ENCODE data around the gene NFS1.

Gene NFS1

DNA sequence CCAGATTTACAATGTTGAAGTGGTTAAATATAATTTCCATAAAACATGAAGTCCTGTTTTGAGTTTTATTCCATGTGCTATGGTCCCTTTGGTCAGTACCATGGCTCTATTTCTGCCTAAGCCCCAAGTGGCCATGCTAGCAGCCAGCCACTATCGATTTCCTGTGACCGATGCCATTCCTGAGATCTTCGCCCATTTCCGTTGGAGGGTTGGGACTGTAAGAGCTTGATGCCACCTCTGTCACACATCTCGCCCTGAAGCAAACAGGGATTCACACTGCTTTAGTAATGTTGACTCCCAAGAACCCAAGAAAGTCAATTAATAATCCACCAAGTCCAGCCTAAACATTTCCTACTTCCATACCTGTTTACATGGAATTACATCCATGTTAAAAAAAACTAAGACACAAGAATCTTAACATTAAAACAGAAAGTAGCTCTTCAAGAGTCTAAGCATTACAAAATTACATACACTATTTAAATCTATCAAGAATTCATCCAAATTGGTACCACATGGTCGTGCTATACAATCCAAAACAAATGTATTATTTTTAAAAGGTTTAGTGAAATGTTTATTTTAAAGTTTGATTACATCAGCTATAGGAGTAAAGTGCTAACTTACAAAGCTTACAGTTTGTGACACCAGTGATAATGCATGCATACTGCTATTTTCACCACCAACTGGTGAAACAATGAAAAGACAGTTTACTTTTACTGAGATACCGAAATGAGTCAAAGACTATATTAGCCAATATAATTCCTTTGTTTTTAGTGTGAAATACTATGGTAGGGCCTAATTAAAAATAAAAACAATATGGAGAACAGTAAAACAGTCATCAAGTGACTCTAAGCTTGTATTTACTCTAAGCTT is 40.4 kb upstream of the NFS1 start:
- peak overlapping the region; percentile 18 for H3K4me3 ChIP-seq (ENCODE audit: control insufficient read depth, low read depth, low read length)

DNA sequence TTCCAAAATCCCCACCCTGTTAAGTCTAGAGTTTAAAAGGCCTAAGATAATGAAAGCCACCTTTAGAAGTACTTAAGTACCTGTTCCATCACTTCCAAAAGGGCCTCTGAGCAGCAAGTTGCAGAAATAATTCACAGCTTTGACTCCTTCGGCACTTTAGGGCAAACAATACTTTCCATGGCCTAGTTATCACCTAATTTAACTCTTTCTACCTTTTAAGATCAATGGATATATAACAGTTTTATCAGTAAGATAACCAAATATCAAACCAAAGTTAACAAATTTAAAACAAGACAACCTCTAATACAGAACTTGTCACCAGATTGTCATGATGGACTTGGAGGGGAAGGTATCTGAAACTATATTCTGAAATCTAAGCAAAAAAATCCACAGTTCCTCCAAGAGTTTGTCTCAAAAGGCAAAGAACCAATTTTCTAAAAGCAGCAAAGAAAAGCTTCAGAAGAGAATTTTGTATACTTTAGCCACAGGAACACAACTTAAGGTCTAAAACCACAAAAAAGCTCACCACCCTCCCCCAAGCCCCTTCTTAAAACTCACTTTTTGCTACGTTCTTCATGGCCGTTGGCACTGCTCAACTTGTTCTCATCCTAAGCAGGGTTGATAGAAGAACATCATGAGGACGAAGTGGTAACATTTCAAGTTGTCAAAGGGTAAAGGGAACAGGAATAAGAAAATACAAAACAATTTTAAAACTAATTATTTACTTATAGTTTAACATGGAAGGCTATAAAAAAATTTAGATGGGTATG is 39.4 kb upstream of the NFS1 start:
- TF ChIP-seq, protein P1, sequence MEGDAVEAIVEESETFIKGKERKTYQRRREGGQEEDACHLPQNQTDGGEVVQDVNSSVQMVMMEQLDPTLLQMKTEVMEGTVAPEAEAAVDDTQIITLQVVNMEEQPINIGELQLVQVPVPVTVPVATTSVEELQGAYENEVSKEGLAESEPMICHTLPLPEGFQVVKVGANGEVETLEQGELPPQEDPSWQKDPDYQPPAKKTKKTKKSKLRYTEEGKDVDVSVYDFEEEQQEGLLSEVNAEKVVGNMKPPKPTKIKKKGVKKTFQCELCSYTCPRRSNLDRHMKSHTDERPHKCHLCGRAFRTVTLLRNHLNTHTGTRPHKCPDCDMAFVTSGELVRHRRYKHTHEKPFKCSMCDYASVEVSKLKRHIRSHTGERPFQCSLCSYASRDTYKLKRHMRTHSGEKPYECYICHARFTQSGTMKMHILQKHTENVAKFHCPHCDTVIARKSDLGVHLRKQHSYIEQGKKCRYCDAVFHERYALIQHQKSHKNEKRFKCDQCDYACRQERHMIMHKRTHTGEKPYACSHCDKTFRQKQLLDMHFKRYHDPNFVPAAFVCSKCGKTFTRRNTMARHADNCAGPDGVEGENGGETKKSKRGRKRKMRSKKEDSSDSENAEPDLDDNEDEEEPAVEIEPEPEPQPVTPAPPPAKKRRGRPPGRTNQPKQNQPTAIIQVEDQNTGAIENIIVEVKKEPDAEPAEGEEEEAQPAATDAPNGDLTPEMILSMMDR (IDR thresholded peaks at IDR 0.05; ENCODE audit: control insufficient read depth, insufficient read depth, low read depth, low read length, missing control alignments), result no peak
- DNase-seq (ENCODE audit: low read depth), result no peak
- H3K4me3 ChIP-seq (ENCODE audit: control insufficient read depth, low read depth, low read length), result no peak overlapping the region

More for the DNA sequence above, 40.4 kb upstream of the NFS1 start:
- TF ChIP-seq, protein P1 (IDR thresholded peaks at IDR 0.05; ENCODE audit: control insufficient read depth, insufficient read depth, low read depth, low read length, missing control alignments), result peak; percentile 25
- DNase-seq (ENCODE audit: low read depth), result peak; percentile 23

DNA sequence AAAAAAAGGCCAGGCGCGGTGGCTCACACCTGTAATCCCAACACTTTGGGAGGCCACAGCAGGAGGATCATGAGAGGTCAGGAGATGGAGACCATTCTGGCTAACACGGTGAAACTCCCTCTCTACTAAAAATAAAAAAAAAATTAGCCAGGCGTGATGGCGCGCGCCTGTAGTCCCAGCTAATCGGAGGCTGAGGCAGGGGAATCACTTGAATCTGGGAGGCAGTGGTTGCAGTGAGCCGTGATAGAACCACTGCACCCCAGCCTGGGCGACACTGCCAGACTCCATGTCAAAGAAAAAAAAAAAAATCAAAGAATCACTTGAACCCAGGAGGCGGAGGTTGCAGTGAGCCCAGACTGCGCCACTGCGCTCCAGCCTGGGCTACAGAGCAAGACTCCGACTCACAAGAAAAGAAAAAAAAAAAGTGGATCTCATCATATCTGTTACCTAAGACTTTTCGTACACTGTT is 38.7 kb upstream of the NFS1 start:
- TF ChIP-seq, protein P1 (IDR thresholded peaks at IDR 0.05; ENCODE audit: control insufficient read depth, insufficient read depth, low read depth, low read length, missing control alignments), result no peak
- no peak for DNase-seq (ENCODE audit: low read depth)
- H3K4me3 ChIP-seq (ENCODE audit: control insufficient read depth, low read depth, low read length), result no peak overlapping the region

DNA sequence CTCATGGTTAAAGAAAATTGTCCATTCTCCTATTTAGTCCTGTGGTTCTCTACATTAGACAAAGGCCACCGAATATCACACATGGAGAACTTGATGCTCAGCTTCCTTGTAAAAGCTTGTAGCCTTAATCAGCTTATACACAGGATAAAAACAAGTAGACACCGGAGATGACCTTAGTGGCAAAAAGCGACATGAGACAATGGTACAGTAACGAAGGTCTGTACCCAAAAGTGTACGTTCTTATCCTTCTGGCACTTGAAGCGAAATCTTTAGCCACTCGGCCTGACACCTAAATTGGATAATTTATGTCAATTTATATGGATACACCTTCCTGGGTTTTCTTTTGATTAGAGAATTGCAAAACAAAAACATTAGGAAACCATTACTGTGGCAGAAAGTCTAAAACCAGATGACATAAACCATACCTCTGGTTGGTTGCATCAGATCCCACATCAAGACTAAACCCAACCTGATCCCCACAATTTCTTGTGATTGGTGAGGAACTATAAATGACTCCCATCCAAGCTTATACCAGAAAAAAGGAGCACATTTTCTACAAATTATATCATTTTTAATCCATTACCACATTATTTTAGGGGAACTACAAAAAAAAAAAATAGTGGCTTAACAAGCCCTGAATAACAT is 36.8 kb upstream of the NFS1 start:
- no peak for DNase-seq (ENCODE audit: low read depth)
- no peak overlapping the region for H3K4me3 ChIP-seq (ENCODE audit: control insufficient read depth, low read depth, low read length)
- TF ChIP-seq, protein P1 (IDR thresholded peaks at IDR 0.05; ENCODE audit: control insufficient read depth, insufficient read depth, low read depth, low read length, missing control alignments), result no peak

DNA sequence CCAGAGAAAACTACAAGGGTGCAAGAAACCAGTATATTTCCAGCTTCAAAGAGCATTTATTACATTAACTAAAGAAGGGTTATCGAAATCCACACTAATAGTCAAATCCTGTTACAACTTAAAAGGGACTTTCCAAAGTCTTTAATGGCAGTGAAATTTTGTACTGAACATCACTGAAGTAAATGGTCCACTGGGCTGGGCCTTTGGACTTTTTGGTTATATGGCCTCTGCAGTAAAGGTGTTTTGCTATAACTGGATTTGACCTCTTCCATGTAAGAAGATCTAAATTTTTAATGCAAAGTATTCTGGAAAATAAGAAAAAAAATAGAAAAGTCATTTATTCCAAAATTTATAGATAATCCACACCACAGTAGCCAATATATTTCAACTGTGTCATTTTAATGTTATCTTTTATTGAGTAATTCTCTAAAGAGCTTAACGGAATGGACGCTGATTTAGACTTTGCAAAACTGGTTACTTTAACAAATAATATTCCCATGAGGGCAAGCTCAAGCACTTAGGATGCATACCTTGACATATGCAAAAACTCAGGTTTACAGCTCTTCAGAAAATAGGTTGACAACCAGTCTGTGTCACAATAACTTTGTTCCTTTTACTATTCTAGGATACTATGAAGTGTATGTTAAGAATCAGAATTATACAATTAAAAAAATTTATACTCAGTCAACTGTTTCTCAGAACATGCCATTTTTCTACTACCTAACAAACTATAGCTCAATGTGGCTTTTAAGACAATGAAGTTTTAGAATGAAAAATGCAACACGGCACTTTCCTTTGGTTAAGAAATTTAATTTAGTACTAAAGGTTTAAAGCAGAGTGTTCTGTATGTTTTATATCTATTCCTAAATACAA is 35.9 kb upstream of the NFS1 start:
- no peak overlapping the region for H3K4me3 ChIP-seq (ENCODE audit: control insufficient read depth, low read depth, low read length)
- TF ChIP-seq, protein P1 (IDR thresholded peaks at IDR 0.05; ENCODE audit: control insufficient read depth, insufficient read depth, low read depth, low read length, missing control alignments), result no peak

More for the DNA sequence above, 35.9 kb upstream of the NFS1 start:
- DNase-seq (ENCODE audit: low read depth), result no peak

Measured in AG09309 (cell line).